Smooth muscle cell of trachea (primary cell): ENCODE measurements around the gene HLA-DQB1. TPM values are rescaled to one million over a fixed set of nuclear protein-coding genes. Genes with fewer than 3 reads are reported as not detected.

Experiments used
- total RNA-seq: library from RNA; depleted of rRNA; stranded (reverse); fragments of >200 nt; gene quantifications from 2 replicates; pipeline ENCODE4 v1.2.1, GENCODE V29; 2014

The HLA-DQB1 gene
- total RNA-seq = not detected in 2 replicates

DNA sequence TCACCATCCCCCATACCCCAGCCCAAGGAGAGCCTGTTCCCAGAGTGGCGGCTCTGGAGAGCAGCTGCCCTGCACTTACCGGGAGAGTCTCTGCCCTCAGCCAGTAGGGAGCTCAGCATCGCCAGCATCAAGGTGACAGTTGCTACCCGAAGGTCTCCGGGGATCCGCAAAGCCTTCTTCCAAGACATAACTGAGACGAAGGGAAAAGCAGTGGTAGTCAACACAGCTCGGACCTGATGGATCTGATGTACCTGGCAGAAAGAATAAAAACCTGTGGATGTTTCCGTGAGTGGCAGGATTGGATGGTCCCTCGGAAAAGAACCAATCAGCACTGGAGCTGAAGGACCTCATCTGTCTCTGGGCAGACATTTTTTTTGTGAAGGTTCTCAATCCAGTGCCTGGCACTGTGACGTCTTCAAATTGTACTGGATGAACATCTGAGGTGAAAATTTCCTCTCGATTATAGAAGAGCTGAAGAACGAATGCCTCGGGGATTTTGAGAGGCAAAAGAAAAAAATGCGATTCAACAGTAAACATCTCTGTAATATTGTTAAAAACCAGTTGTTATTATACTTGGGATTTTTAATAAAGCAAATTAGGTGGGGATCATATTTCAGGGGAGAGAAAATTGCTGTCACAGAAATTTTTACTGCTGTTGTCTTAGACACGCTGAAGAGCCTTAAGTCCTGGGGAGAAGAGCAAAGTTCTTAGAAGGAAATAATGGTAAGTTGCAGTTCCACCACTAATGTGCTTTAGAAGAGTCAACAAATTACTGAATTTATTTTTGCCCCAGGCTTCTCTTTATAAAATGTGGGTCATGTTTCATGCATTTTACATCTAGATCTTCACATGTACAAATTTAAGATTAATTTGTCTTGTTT lies at the start of gene HLA-DQB1:
Gene HLA-DQB1 (minus strand): TSS at position 238 of the 881 bp plus-strand sequence. CDS start 50 bp downstream, at position 188.

DNA sequence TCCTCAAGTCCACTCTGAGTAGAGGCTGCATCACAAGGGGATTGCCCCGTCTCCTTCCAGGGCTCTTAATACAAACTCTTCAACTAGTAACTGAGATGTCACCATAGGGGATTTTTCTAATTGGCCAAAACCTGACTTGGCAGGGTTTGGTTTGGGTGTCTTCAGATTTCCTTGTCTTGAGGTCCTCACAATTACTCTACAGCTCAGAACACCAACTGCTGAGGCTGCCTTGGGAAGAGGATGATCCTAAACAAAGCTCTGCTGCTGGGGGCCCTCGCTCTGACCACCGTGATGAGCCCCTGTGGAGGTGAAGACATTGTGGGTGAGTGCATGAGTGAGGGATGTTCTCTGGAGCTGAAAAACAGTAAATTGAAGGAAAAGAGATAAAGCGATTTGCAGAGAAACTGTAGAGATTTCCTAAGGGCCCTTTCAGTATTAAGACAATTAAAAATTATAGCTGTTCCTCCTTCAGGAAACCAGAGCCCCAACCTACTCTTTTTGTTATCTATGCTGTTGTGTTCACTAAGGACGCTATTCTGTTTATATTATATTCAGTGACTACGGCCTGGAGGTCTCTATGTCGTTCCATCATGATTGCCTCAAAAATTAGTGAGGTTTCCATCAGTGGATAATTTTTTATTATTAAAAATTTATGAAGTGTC lies 29.1 kb downstream of the HLA-DQB1 start, which contains the start of gene HLA-DQA1:
Gene HLA-DQA1 (plus strand): TSS at position 188 of the 662 bp plus-strand sequence. CDS start 53 bp downstream, at position 241.

Other genes starting within 250 kb of the HLA-DQB1 start
- 0.15 and 0.17 TPM in 2 replicates for gene HLA-DRA, start 226.8 kb downstream of the HLA-DQB1 start, total RNA-seq
- gene HLA-DRB5, start 136.4 kb downstream of the HLA-DQB1 start, total RNA-seq = 0.15 TPM in 1 of 2 replicates, not detected in the other
- 0.17 TPM in 1 of 2 replicates, not detected in the other for gene HLA-DRB1, start 76.8 kb downstream of the HLA-DQB1 start, total RNA-seq
- not detected in 2 replicates for gene HLA-DQA1, start 29.3 kb downstream of the HLA-DQB1 start, total RNA-seq
- gene HLA-DQA2, start 74.7 kb upstream of the HLA-DQB1 start, total RNA-seq = not detected in 2 replicates
- gene HLA-DQB2, start 96.9 kb upstream of the HLA-DQB1 start, total RNA-seq = not detected in 2 replicates
- 0.29 TPM in 1 of 2 replicates, not detected in the other for gene HLA-DOB, start 150.3 kb upstream of the HLA-DQB1 start, total RNA-seq
- 24.3 and 29.1 TPM in 2 replicates for gene TAP2, start 172.1 kb upstream of the HLA-DQB1 start, total RNA-seq
- 54.6 and 59.8 TPM in 2 replicates for gene PSMB8, start 177.4 kb upstream of the HLA-DQB1 start, total RNA-seq
- 40.3 and 73.8 TPM in 2 replicates for gene TAP1, start 187.0 kb upstream of the HLA-DQB1 start, total RNA-seq
- 37.2 and 42.3 TPM in 2 replicates for gene PSMB9, start 187.5 kb upstream of the HLA-DQB1 start, total RNA-seq